NCI-H1048 (cell line): ENCODE measurements around the gene SRPK2.
"Not testable (repeated sequence)": the region's sequence is repeated elsewhere in the genome, so short reads cannot be mapped to it uniquely, and the experiment has no call there.

Source experiments
- DNase-seq: peaks from one replicate; lab custom pipeline; 2025; lab: John Stamatoyannopoulos, UW

Gene SRPK2

DNA sequence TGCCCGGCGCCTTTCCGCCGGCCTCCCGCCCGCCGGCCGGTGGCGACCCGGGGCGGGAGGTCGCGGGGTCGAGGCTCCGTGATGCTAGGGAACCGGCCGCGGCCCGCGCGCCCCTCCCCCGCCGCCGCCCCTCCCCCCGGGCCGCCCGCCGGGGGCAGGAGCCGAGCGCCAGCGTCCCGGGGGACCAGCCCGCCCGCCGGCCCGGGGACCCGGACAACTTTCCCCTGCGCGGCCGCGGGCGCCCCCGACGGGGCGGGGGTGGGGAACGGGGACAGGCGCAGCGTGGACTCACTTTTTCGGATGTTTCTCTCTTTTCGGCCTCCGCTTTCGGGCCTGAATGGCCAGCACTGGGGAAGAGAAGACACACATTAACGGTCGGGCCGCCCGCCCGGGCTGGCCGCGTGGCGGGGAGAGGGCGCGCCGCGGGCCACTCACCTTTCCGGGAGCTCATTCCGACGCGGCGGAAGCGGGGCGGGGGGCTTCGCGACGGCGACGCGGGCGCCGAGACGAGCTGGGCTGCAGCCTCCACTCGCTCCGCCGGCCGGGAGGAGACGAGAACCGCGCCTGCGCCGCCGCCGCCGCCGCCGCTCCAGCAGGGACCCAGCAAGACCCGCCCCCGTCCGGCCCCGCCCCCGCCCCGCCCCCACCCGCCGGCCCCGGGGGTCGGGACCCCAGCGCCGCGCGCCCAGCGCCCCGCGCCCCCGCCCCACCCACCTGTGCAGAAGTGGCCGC lies at the start of gene SRPK2:
TSS of gene SRPK2 (minus strand) at position 566 of the 732 bp plus-strand sequence.
- DNase-seq: peak; percentile 22

DNA sequence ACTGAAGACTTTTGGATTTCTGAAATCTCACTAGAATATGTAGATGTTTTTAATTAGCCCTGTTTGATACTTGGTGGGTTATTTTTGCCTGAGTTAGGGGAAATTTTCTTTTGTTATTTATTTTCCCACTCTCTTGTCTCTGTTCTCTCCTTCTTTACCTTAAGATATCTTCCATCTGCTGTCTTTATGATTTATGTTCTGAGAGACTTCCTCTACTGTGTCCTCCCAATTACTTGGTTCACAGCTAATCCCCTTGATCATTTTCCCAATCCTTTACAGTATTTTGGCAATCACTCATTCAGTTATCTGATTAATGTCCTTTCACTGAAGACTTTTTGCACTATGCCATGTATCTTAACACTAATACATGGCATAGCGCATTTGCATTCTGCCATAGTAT lies 49.5 kb upstream of the SRPK2 start:
- DNase-seq: no peak

DNA sequence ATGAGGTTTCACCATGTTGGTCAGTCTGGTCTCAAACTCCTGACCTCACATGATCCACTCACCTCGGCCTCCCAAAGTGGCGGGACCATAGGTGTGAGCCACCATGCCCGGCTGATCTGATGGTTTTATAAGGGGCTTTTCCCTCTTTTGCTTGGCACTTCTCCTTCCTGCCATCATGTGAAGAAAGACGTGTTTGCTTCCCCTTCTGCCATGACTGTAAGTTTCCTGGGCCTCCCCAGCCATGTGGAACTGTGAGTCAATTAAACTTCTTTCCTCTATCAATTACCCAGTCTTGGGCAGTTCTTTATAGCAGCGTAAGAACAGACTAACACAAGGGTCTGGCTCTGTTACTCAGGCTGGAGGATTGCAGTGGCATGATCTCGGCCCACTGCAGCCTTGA lies 48.6 kb upstream of the SRPK2 start:
- DNase-seq: not testable (repeated sequence)

DNA sequence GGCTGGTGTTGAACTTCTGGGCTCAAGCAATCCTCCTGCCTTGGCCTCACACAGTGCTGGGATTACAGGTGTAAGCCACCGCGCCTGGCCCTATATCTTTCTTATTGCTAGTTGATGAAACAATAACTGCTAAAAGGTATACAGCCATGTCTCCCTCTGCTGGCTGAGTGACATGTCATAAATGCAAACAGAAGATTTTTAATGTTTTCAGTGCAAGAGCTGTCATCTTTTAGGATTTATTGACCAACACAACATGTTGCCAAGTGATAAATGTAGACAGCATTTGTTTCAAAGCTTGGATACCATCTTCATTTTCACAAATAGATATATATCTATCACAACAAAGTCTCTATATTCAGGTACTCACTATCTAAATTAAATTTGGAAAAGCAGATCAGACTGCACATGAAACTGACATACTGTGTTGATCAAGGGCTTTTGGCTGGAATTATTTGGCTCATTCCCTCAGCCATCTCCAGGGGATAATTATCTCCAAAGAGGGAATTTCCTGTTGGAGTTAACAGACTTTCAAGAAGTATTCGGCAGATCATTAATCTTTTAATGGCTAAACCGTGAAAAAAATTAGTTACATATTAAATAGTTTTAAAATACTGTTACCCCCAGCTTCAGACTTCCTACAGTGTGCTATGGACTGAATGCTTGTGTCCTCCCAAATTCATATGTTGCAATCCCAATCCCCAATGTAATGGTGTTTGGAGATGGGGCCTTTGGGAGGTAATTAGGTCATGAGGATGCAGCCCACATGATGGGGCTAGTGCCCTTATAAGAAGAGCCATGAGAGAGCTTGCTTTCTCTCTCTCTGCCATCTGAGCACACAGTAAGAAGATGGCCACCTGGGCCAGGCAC lies 41.3 kb upstream of the SRPK2 start:
- no peak for DNase-seq

DNA sequence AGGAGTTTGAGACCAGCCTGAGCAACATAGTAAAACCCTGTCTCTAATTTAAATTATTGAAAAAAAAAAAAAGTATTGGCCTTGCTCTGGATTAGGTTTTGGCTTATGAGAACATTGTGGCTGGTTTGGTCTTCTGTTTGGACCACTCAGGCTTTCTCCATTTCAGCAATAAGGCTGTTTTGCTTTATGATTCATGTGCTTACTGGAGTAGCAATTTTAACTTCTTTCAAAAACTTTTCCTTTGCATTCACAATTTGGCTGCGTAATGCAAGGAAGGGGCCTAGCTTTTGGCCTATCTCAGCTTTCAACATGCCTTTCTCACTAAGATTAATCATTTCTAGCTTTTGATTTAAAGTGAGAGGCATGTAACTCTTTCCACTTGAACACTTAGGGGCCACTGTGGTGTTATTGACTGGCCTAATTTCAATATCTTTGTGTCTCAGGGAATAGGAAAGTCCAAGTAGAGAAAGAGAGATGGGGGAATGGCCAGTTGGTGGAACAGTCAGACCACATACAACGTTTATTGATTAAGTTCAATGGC lies 38.0 kb upstream of the SRPK2 start:
- no peak for DNase-seq

DNA sequence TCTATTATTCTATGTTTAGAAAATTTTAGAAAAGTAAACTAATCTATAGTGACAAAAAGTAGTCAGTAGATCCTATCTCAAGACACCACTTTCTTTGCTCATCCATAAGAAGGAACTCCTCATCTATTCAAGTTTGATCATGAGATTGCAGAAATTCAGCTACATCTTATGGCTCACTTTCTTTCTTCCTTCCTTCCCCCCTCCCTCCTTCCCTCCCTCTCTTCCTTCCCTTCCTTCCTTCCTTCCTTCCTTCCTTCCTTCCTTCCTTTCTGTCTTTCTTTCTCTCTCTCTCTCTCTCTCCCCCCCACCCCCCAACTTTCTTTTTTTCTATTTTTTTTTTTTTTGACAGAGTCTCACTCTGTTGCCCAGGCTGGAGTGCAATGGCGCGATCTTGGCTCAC lies 35.3 kb upstream of the SRPK2 start:
- no peak for DNase-seq

DNA sequence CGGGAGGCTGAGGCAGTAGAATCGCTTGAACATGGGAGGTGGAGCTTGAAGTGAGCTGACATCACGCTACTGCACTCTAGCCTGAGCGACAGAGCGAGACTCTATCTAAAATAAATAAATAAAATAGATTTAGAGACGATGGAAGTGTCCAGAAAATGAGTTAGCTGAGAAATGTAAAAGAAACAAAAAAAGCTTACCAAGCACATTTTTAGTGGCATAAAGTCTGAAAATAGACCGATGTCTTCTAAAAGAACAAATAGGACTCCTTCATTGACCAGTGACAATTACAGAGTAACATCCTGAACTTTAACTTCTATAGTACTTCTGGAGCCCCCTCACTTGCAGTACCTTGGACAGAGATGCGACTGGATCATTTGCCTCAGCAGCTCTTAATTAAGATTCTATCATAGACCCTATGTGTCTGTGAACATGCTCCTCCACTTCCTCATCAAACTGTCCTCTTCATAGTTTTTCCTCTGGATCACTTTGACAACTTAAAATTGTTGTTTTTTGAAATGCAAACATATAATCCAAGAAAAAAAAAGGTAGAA lies 25.2 kb upstream of the SRPK2 start:
- DNase-seq: no peak

DNA sequence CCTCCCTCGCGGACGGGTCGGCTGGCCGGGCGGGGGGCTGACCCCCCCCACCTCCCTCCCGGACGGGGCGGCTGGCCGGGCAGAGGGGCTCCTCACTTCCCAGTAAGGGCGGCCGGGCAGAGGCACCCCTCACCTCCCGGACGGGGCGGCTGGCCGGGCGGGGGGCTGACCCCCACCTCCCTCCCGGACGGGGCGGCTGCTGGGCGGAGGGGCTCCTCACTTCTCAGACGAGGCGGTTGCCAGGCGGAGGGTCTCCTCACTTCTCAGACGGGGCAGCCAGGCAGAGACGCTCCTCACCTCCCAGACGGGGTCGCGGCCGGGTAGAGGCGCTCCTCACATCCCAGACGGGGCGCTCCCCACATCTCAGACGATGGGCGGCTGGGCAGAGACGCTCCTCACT lies 22.1 kb upstream of the SRPK2 start:
- not testable (repeated sequence) for DNase-seq

DNA sequence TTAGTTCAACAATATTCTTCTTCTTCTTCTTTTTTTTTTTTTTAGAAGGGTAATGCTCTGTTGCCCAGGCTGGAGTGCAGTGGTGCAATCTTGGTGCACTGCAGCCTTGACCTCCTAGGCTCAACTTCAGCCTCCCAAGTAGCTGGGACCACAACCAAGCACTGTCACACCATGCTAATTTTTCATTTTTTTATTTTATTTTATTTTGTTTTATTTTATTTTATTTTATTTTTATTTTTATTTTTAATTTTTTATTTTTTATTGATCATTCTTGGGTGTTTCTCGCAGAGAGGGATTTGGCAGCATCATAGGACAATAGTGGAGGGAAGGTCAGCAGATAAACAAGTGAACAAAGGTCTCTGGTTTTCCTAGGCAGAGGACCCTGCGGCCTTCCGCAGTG lies 21.1 kb upstream of the SRPK2 start:
- DNase-seq: not testable (repeated sequence)

DNA sequence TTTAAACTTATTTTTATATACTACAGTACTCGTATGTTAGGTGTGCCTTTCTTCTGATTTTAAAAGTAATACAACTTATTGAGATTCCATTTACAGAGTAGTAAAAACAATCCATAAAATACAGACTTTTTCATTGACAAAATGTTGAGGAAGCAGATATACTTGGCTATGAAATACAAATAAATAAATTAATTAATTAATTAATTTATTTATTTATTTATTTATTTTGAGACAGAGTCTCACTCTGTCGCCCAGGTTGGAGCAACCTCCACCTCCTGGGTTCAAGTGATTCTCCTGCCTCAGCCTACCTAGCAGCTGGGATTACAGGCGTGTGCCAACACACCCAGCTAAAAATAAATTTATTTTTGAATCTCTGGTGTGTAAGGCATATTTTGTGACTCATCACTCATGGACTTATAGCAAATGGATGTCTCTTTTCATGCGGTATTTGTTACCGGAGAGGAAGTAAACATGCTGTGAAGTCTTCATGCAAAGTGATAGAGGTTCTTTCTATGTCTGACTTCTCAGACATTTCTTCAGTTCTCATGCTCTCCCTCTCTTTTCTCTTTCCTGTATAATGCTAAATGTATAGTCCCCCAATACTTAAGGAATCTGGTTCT lies 20.2 kb upstream of the SRPK2 start:
- DNase-seq: no peak

DNA sequence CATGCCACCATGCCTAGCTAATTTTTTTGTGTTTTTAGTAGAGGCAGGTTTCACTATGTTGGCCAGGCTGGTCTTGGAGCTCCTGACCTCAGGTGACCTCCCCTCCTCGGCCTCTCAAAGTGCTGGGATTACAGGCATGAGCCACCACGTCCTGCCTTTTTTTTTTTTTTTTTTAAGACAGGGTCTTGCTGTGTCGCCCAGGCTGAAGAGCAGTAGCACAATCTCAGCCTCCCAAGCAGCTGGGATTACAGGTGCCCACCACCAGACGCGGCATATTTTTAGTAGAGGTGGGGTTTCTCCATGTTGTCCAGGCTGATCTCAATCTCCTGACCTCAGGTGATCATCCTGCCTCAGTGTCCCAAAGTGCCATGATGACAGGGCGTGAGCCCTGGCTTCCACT lies 14.4 kb upstream of the SRPK2 start:
- DNase-seq: no peak

DNA sequence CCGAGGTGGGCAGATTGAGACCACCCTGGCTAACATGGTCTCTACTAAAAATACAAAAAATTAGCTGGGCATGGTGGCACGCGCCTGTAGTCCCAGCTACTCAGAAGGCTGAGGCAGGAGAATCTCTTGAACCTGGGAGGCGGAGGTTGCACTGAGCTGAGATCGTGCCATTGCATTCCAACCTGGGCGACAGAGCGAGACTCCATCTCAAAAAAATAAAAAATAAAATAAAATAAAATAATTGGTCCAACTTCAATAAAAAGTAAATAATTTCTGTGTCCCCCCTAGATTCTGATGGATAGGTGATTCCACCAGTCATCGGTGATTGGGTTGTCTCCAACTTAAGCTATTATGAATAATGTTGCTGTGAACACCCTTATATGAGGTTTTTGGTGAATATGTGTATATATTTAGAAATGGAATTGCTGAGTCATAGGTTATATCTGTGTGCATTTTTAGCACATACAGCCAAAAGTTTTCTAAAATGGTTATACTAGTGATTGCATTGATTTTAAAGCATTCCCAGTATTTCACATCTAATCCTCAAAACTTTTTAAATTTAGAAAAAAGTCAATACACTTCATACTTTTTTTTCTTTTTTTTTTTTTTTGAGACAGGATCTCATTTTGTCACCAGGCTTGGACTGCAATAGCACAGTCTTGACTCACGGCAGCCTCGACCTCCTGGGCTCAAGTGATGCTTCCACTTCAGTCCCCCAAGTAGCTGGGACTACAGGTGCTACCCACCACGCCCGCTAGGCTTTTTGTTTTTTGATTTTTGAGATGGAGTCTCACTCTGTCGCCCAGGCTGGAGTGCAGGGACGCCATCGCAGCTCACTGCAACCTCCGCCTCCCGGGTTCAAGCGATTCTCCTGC lies 13.7 kb upstream of the SRPK2 start:
- DNase-seq: no peak

DNA sequence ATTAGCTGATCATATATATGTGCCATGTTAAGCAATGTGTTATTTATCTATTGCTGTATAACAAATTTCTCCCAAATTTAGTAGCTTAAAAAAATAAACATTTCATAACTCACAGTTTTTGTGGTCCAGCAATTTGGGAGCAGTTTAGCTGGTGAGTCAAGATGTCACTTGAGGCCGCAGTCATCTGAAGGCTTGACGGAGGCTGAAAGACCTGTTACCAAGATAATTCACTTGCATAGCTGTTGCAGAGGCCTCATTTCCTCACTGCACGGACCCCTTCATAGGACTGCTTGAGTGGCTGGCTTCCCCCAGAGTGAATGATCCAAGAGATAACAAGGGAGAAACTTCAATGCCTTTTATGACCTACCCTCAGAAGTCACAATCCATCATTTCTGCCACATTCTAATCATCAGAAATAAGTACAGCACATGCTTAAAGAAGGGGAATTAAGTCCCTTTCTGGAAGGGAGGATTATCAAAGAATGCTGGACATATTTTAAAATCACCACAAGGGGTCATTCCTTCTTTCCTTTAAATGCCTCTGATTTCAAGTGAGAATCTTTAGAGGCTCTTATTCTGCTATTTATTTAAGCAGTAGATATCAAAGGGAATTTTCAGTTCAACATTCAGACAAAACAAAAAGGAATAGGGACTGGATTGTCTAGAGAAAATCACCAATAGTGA lies 10.5 kb upstream of the SRPK2 start:
- DNase-seq: no peak

DNA sequence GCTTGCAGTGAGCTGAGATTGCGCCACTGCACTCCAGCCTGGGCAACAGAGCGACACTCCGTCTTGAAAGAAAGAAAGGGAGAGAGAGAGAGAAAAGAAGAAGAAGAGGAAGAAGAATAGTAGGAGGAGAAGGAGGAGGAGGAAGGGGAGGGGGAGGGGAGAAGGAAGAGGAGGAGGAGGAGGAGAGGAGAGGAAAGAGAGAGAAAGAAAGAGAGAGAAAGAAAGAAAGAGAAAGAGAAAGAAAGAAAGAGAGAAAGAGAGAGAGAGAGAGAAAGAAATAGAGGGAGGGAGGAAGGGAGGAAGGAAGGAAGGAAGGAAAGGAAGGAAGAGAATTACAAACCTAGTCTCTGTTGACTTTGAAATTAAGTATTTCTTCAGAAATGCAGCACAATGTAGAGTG lies 7.8 kb upstream of the SRPK2 start:
- no peak for DNase-seq

DNA sequence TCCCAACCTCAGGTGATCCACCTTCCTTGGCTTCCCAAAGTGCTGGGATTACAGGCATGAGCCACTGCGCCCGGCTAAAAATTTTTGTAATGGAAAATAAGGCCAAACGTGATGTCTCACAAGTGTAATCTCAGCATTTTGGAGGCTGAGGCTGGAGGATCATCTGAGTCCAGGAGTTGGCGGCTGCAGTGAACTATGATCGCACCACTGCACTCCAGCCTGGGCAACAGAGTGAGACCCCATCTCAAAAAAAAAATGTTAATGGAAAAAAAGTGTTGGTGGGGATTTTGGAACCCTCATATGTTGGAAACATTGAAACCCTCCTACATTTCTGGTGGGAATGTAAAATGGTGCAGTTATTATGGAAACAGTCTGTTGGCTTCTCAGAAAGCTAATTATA lies 2.7 kb upstream of the SRPK2 start:
- no peak for DNase-seq

DNA sequence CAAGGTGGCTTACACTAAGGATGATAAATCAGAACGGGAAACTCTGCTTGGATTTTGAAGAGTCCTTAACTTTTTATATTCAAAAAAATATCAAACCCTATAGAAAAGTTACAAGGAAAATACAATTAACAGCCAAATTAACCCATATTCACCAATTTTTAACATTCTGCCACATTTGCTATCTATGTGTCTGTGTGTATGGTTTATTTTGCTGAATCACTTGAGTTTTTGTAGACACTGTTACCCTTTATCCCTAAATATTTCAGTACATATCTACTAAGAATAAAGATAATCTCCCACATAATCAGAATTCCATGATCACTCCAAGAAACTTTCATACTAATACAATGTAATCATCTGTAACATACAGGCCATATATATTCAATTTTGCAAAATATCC lies 1.2 kb upstream of the SRPK2 start:
- DNase-seq: no peak

DNA sequence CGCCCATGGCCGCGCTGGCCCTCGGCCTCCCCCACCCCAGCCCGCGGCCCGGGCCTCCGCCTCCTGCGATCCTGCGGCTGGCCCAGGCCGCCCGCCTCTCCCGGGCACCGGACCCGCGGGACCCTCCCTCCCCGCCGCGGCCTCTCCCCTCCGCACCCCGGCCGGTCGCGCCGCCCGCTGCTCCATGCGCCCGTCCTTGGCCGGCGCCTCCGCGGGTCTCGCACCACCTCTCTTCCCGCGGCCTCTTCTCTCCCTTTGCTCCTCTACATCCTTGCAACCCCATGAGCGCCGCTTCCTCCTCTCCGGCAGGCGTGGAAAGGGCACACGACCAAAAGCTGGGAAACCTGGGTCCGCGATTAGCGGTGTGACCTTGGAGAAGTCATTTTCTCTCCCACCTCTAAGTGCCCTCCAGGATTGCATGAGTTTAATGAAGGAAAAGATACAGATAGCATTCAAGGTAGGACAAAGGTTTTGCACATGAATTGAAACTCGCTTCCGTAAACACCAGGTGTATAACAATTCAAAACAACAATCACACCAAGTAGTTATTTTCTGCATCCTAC lies 448 bp upstream of the SRPK2 start:
- no peak for DNase-seq

DNA sequence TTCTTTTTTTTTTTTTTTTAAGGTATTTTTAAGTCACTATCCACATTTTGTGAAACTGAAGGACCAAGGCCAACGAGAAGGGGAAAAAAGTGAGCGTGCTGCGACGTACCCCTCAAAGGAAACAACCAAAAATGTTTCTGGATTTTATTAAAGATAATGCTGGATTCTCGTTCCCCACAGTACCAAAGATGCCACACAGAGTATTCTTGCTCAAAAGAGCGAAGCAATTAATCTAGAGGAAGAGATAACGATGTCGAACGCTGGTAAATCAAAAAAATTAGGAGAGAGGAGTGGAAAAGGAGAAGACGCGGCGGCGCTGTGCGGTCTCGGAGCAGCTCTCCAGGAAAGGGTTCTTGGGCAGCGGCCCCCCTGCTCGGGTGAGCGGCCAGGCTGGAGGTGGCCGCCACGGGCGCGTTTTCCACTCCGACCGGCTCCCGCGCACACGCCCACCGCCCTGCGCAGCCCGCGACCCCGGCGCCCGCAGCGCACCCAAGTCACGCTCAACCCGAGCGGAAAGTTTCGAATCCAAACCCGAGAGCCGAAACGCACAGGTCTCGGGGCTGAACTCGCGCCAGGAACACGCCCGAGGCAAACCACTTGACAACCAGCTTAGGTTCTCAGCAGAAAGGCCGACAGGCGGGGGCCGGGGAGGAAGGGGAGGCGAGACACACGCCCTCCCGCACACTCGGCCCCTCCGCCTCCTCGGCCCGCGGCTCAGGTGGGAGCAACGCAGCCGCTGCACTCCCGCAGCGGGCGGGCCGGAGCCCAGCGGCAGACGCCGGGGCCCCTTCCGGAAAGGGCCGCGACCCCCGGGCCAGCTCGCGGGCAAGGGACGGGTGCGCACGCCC lies 989 bp downstream of the SRPK2 start:
- DNase-seq: no peak

DNA sequence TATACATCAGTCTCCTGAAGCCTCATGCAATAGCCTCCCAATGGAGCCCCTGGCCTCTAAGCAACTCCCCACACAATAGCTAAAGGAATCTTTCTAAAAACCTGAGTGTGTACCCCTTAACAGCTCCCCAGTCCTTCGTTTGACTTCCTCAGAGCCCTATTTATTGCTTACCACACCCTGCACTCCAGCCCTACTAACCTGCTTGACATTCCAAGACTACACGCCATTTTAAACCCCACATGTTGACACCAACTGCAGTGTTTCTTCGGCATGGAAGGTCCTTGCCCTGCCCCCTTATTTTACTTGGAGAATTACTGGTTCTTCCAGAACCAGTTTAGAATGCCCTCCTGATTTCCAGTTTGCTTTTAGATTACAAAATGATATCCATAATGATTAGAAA lies 10.8 kb downstream of the SRPK2 start:
- no peak for DNase-seq
